Fibroblast of lung (primary cell): ENCODE results near the gene MFGE8. TPM values are rescaled to one million over a fixed set of nuclear protein-coding genes. Genes with fewer than 3 reads are reported as not detected.
"Not testable (repeated sequence)": the region's sequence is repeated elsewhere in the genome, so short reads cannot be mapped to it uniquely, and the experiment has no call there.

Source experiments
- DNase-seq, 2 donors: peaks; one replicate each; pipeline versions ENCODE4 v3.0.0 to v3.0.0-alpha.2; 2010; ENCODE audit warnings: low read depth in 2 of 2
- H2AFZ ChIP-seq: 2 replicates; pipeline ENCODE4 v1.5.1; 2012; ENCODE audit warnings: low read length, control low read depth, inconsistent platforms
- H3K27ac ChIP-seq: 2 replicates; pipeline ENCODE4 v1.5.1; 2011; ENCODE audit warnings: low read length, control low read depth; ENCODE audit not compliant: insufficient read depth
- H3K27me3 ChIP-seq: 2 replicates; pipeline ENCODE4 v1.5.1; 2011; ENCODE audit warnings: mild to moderate bottlenecking, low read length; ENCODE audit not compliant: control insufficient read depth, insufficient read depth
- H3K36me3 ChIP-seq: 2 replicates; pipeline ENCODE4 v1.5.1; 2011; ENCODE audit warnings: low read length; ENCODE audit not compliant: control insufficient read depth, insufficient read depth
- H3K4me1 ChIP-seq: 2 replicates; pipeline ENCODE4 v1.5.1; 2011; ENCODE audit warnings: low read length; ENCODE audit not compliant: control insufficient read depth, insufficient read depth; ENCODE audit errors: extremely low read depth
- H3K4me2 ChIP-seq: 2 replicates; pipeline ENCODE4 v1.5.1; 2011; ENCODE audit warnings: low read length, control low read depth; ENCODE audit not compliant: insufficient read depth; ENCODE audit errors: extremely low read depth
- H3K4me3 ChIP-seq, 4 experiments: fragments of 200-600 bp in 1 of 4; sonication (generic) in 1 of 4; replicated peaks in 1 of 4; 2 replicates each; pipeline ENCODE4 v1.5.1; 2011 to 2016; ENCODE audit warnings: low read length in 4 of 4, low read depth in 3 of 4, mild to moderate bottlenecking in 3 of 4, control low read depth in 2 of 4, inconsistent platforms in 1 of 4, mixed read lengths in 1 of 4; ENCODE audit not compliant: insufficient read depth in 1 of 4; ENCODE audit errors: control extremely low read depth in 1 of 4
- H3K79me2 ChIP-seq: 2 replicates; pipeline ENCODE4 v1.5.1; 2012; ENCODE audit warnings: mild to moderate bottlenecking, low read length, inconsistent platforms; ENCODE audit not compliant: control insufficient read depth, insufficient read depth
- H3K9ac ChIP-seq: 2 replicates; pipeline ENCODE4 v1.5.1; 2011; ENCODE audit warnings: mild to moderate bottlenecking, low read length, control low read depth; ENCODE audit not compliant: insufficient read depth
- H3K9me3 ChIP-seq: 2 replicates; pipeline ENCODE4 v1.5.1; 2012; ENCODE audit warnings: low read depth, low read length; ENCODE audit not compliant: control insufficient read depth, insufficient read depth
- H4K20me1 ChIP-seq: 2 replicates; pipeline ENCODE4 v1.5.1; 2011; ENCODE audit warnings: low read length; ENCODE audit not compliant: control insufficient read depth, insufficient read depth; ENCODE audit errors: extremely low read depth
- CTCF ChIP-seq, 2 donors: IDR thresholded peaks in 1 of 2; conservative IDR thresholded peaks in 1 of 2; 1 replicate in 1 of 2; 2 replicates in 1 of 2; pipeline ENCODE4 v1.5.1; 2011 to 2012; ENCODE audit warnings: low read length in 2 of 2, control low read depth in 1 of 2, inconsistent platforms in 1 of 2, low read depth in 1 of 2, mild to moderate bottlenecking in 1 of 2
- EZH2 ChIP-seq: IDR thresholded peaks from 2 replicates; pipeline ENCODE4 v1.5.1; 2012; ENCODE audit warnings: low read length, control low read depth, mild to moderate bottlenecking; ENCODE audit errors: missing control alignments
- polyA plus RNA-seq, 2 donors: library from polyadenylated mRNA; depleted of rRNA in 1 of 2; stranded (reverse) in 1 of 2; unstranded in 1 of 2; fragments of >200 nt; gene quantifications; 2 replicates each; pipeline ENCODE4 v1.2.1, GENCODE V29; 2011 to 2012; ENCODE audit warnings: missing spikeins in 1 of 2
- total RNA-seq: library from RNA; depleted of rRNA; stranded (reverse); fragments of >200 nt; gene quantifications from 2 replicates; pipeline ENCODE4 v1.2.1, GENCODE V29; 2014

The MFGE8 gene
- total and polyA plus RNA-seq, 2 donors (not counting 1 experiment from before 2014, with no cell fraction given) = 263 to 336 TPM

- Histone ChIP-seq H3K27ac (no peak overlapping the region), H4K20me1 (no peaks in the 10 kb centered on the region), H3K36me3 (no peaks in the 10 kb centered on the region), H3K27me3 (no peaks in the 10 kb centered on the region), H3K4me1 (no peaks in the 10 kb centered on the region), H3K4me3 (no peak overlapping the region), H3K4me2 (no peak overlapping the region), H2AFZ (no peak overlapping the region), H3K79me2 (no peaks in the 10 kb centered on the region), H3K9me3 (no peaks in the 10 kb centered on the region), H3K9ac (no peak overlapping the region)
- TF ChIP-seq CTCF (conservative IDR thresholded peaks at IDR 0.05 in 1 of 2, IDR thresholded peaks at IDR 0.05 in 1 of 2; ENCODE audit: low read depth in 1 of 2, low read length in 2 of 2) = no peak
- no peak for TF ChIP-seq EZH2
- DNase-seq = no peak
These were observed 17.4 kb upstream of the MFGE8 start for GRCh38 chr15:88930579-88930978.

- not testable (repeated sequence) for H3K9me3 ChIP-seq, H3K27ac ChIP-seq, H3K4me2 ChIP-seq, H4K20me1 ChIP-seq, H3K36me3 ChIP-seq, H3K4me1 ChIP-seq, H3K4me3 ChIP-seq, H3K27me3 ChIP-seq, H2AFZ ChIP-seq, H3K79me2 ChIP-seq, H3K9ac ChIP-seq
- DNase-seq = peak; percentile 32 to 42
These were observed 16.3 kb upstream of the MFGE8 start for GRCh38 chr15:88929358-88930098.

GRCh38 chr15:88928192-88928591, 15.0 kb upstream of the MFGE8 start:
- H3K79me2 ChIP-seq, H4K20me1 ChIP-seq, H3K4me2 ChIP-seq, H3K9ac ChIP-seq, H3K27me3 ChIP-seq, H3K27ac ChIP-seq, H3K4me1 ChIP-seq, H3K4me3 ChIP-seq, H2AFZ ChIP-seq, H3K9me3 ChIP-seq, H3K36me3 ChIP-seq, DNase-seq: not testable (repeated sequence)

- H3K27ac ChIP-seq, H3K4me1 ChIP-seq, H3K27me3 ChIP-seq, H3K4me2 ChIP-seq, H3K79me2 ChIP-seq, H4K20me1 ChIP-seq, H3K9ac ChIP-seq, H2AFZ ChIP-seq, H3K4me3 ChIP-seq, DNase-seq, H3K9me3 ChIP-seq, H3K36me3 ChIP-seq: not testable (repeated sequence)
These were observed 12.5 kb upstream of the MFGE8 start for GRCh38 chr15:88925648-88926047.

- not testable (repeated sequence) for H3K27me3 ChIP-seq, H4K20me1 ChIP-seq, H3K4me1 ChIP-seq, H3K79me2 ChIP-seq, H3K27ac ChIP-seq, H3K9me3 ChIP-seq, H3K9ac ChIP-seq, H3K36me3 ChIP-seq, H3K4me2 ChIP-seq, H3K4me3 ChIP-seq, H2AFZ ChIP-seq
- peak; percentile 66 to 90 for DNase-seq
These were observed 7.8 kb upstream of the MFGE8 start for GRCh38 chr15:88920892-88921435.
